ENCODE results near the gene ANKDD1B. TPM values are rescaled to one million over a fixed set of nuclear protein-coding genes. Genes with fewer than 3 reads are reported as not detected.

ANKDD1B gene
- total and polyA plus RNA-seq, 2 of the 13 experiments (the other 11 are each of a cell fraction or from before 2014, with no cell fraction given), result 0.12 to 0.27 TPM

- TF ChIP-seq GMEB1 (CRISPR knock-in tag; IDR thresholded peaks at IDR 0.05; ENCODE audit: borderline replicate concordance), result peak; percentile 32; the same call in 1 of the 2 replicates
- TF ChIP-seq REXO4 (CRISPR knock-in tag; IDR thresholded peaks at IDR 0.05; ENCODE audit: borderline replicate concordance), result no peak
- TF ChIP-seq HOXA3 (CRISPR knock-in tag; IDR thresholded peaks at IDR 0.05), result peak; percentile 58
- peak; percentile 99 for TF ChIP-seq ARID4A (CRISPR knock-in tag; IDR thresholded peaks at IDR 0.05; ENCODE audit: borderline replicate concordance)
- TF ChIP-seq ZBTB38 (CRISPR knock-in tag; IDR thresholded peaks at IDR 0.05), result peak; percentile 42; the same call in 1 of the 2 replicates
- no peak for TF ChIP-seq EHMT2 (IDR thresholded peaks at IDR 0.05; ENCODE audit: borderline replicate concordance, low read depth, low read length)
- no peak for TF ChIP-seq HNF1A (IDR thresholded peaks at IDR 0.05; ENCODE audit: low read depth)
- 0 out of 2 replicates have a peak, but pooled peaks have one; percentile 13 for TF ChIP-seq HNF1A (CRISPR knock-in tag; IDR thresholded peaks at IDR 0.05; ENCODE audit: borderline replicate concordance)
- no peak for TF ChIP-seq ZNF850 (CRISPR knock-in tag; conservative IDR thresholded peaks at IDR 0.05)
- TF ChIP-seq KLF16 (CRISPR knock-in tag; IDR thresholded peaks at IDR 0.05), result peak in 1 of 2 experiments; percentile 58; a peak in 1 of 4 replicates
- TF ChIP-seq NR3C1 (CRISPR knock-in tag; IDR thresholded peaks at IDR 0.05), result no peak
- peak; percentile 58; the same call in 1 of the 2 replicates for TF ChIP-seq ZNF891 (CRISPR knock-in tag; IDR thresholded peaks at IDR 0.05)
- peak; percentile 70 for TF ChIP-seq TFDP1 (CRISPR knock-in tag; IDR thresholded peaks at IDR 0.05; ENCODE audit: borderline replicate concordance)
- TF ChIP-seq KMT2A (CRISPR knock-in tag; IDR thresholded peaks at IDR 0.05), result peak; percentile 75; the same call in 1 of the 2 replicates
- TF ChIP-seq MXD3 (CRISPR knock-in tag; IDR thresholded peaks at IDR 0.05), result peak; percentile 82
- no peak; the same call in 1 of the 2 replicates for TF ChIP-seq ZNF558 (CRISPR knock-in tag; IDR thresholded peaks at IDR 0.05; ENCODE audit: borderline replicate concordance)
These were observed 106.0 kb downstream of the ANKDD1B start, which contains the start of gene POC5 (continued) for GRCh38 chr5:75717082-75717922.
